ENCODE measurements around the gene FNBP1. TPM values are rescaled to one million over a fixed set of nuclear protein-coding genes. Genes with fewer than 3 reads are reported as not detected.

FNBP1 gene
- total and polyA plus RNA-seq, 2 of the 8 experiments (the other 6 are each of a cell fraction or from before 2014, with no cell fraction given), result 7.2 to 40.9 TPM

GRCh38 chr9:129873563-129874190, 169.3 kb downstream of the FNBP1 start:
- Histone ChIP-seq H3K4me2 (ENCODE audit: insufficient read depth in 1 of 2, low read depth in 2 of 2, low read length in 2 of 2) (no peak overlapping the region), H2BK15ac (ENCODE audit: low read length) (no peak overlapping the region), H3K79me1 (ENCODE audit: low read depth, low read length) (no peaks in the 10 kb centered on the region), H2BK20ac (ENCODE audit: low read length) (no peak overlapping the region), H2BK5ac (ENCODE audit: low read depth, low read length) (no peak overlapping the region), H3K23ac (ENCODE audit: insufficient read length) (no peak overlapping the region), H3K36me3 (ENCODE audit: control insufficient read depth in 2 of 4, insufficient read depth in 4 of 4, low read length in 3 of 4) (no peaks in the 10 kb centered on the region; a peak in 2 of 8 replicates), H3K27me3 (replicated peaks in 1 of 4; ENCODE audit: control insufficient read depth in 3 of 4, extremely low read depth in 1 of 4, insufficient read depth in 3 of 4, low read length in 3 of 4) (no peaks in the 10 kb centered on the region), H3K18ac (ENCODE audit: extremely low read depth, low read length) (no peak overlapping the region), H4K20me1 (replicated peaks in 1 of 2; ENCODE audit: control insufficient read depth in 1 of 2, insufficient read depth in 2 of 2, low read length in 2 of 2) (peaks cover 0 to 2% of the 10 kb centered on the region in 2 experiments), H3K27ac (ENCODE audit: low read depth, low read length) (no peak overlapping the region), H3K14ac (ENCODE audit: insufficient read length) (no peak overlapping the region), H2BK12ac (ENCODE audit: low read depth, low read length) (no peak overlapping the region), H3K9me3 (ENCODE audit: insufficient read depth in 2 of 2, low read depth in 1 of 2, low read length in 1 of 2) (no peaks in the 10 kb centered on the region), H2BK120ac (replicated peaks; ENCODE audit: low read depth, low read length) (no peak overlapping the region), H3K56ac (replicated peaks; ENCODE audit: insufficient read length, low read depth, low read length) (no peak overlapping the region), H4K91ac (replicated peaks; ENCODE audit: insufficient read length, low read length) (no peak overlapping the region), H4K5ac (ENCODE audit: insufficient read length, low read depth, low read length) (no peak overlapping the region), H3K4ac (replicated peaks; ENCODE audit: insufficient read length, low read depth, low read length) (no peak overlapping the region), H3K4me1 (replicated peaks in 1 of 4; ENCODE audit: control insufficient read depth in 3 of 4, insufficient read depth in 4 of 4, low read length in 3 of 4) (no peaks in the 10 kb centered on the region), H2AFZ (ENCODE audit: low read length) (no peak overlapping the region), H3K79me2 (ENCODE audit: control insufficient read depth in 1 of 2, insufficient read depth in 2 of 2, low read length in 2 of 2) (no peaks in the 10 kb centered on the region), H3K23me2 (ENCODE audit: low read depth, low read length) (no peaks in the 10 kb centered on the region), H4K8ac (ENCODE audit: extremely low read depth, insufficient read depth, low read length) (no peak overlapping the region), H2AK5ac (ENCODE audit: low read depth, low read length) (no peak overlapping the region), H3K9ac (replicated peaks in 1 of 4; ENCODE audit: extremely low read depth in 1 of 4, low read depth in 3 of 4, low read length in 3 of 4) (no peak overlapping the region), H3K4me3 (ENCODE audit: extremely low read depth in 1 of 4, insufficient read depth in 2 of 4, low read depth in 3 of 4, low read length in 4 of 4) (no peak overlapping the region)
- ChIA-PET CTCF (ENCODE audit: partially characterized antibody) (interaction anchor here (0.8 to 1.0 kb wide), 2 partner anchors 13 to 184 kb away, joined by 3 to 4 read pairs; no protein-coding TSS in a partner anchor), POLR2A (ENCODE audit: partially characterized antibody) (interaction anchor here (1.1 to 1.6 kb wide), 2 partner anchors 12 to 13 kb away, joined by 3 to 4 read pairs; no protein-coding TSS in a partner anchor)
- DNase-seq (ENCODE audit: low read depth in 1 of 2, low spot score in 2 of 2) (no peak), FAIRE-seq (no peak)
- 89% methylated on average over 16 of the region's 16 CpGs; no CpG with 5 or more reads in 1 of the 2 experiments for WGBS, 2 experiments (ENCODE audit: extremely low coverage in 1 of 2, insufficient coverage in 1 of 2, insufficient read length in 1 of 2, insufficient replicate concordance in 2 of 2, low coverage in 1 of 2, low lambda C conversion rate in 2 of 2, missing lambda C conversion rate in 1 of 2)
- TF ChIP-seq SIX5 (IDR thresholded peaks at IDR 0.05; ENCODE audit: low read depth, low read length) (no peak), CHD2 (IDR thresholded peaks at IDR 0.05; ENCODE audit: low read length) (no peak), BRCA1 (IDR thresholded peaks at IDR 0.05; ENCODE audit: low read depth, low read length) (no peak), ZNF274 (IDR thresholded peaks at IDR 0.05; ENCODE audit: borderline replicate concordance, extremely low read depth, low read length) (no peak), ASH2L (IDR thresholded peaks at IDR 0.05; ENCODE audit: low read length) (no peak), TEAD4 (IDR thresholded peaks at IDR 0.05; ENCODE audit: low read depth, low read length) (no peak), TBP (IDR thresholded peaks at IDR 0.05; ENCODE audit: low read depth, low read length) (no peak), EGR1 (IDR thresholded peaks at IDR 0.05; ENCODE audit: borderline replicate concordance, low read depth, low read length) (no peak), SUZ12 (IDR thresholded peaks at IDR 0.05; ENCODE audit: low read length) (no peak), TAF1 (IDR thresholded peaks at IDR 0.05; ENCODE audit: low read depth, low read length) (no peak), TCF12 (IDR thresholded peaks at IDR 0.05; ENCODE audit: low read depth, low read length) (no peak)
